ENCODE data around the gene JMJD6.

The JMJD6 gene

DNA sequence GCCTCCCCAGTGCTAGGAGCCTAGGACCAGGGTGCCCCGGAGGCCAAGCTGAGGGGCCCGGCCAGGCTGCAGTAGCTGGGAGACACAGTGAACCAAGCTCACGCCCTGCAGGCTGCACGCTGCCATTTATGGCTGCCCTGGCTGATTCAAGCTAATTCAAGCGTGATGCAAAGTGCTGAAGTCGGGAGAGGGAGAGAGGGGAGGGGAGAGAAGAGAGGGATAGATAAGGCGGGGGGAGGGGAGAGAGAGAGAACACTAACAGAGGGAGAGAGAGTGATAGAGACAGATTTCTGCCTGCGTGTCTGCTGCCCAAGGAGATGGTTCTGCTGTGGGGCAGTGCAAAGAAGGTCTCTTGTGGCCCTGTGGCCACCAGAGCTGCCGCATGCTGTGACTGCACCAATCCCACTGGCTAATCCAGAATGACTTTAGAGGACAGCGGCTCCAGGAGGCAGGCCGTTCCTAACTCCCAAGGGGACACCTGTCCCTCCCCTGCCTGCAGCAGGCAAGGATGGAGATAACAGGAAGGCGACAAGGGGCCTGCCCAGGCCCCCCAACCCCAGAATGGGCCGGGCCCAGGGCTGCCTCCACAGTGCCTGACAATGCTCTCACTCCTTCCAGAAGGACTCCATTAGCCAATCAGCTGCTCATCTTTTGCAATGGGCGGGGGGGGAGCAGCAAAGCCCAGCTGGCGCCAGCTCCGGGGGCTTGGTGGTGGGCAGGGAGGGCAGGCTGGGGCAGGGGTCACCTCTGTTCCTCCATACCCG, 28.5 kb downstream of the JMJD6 start:
- DNase-seq (ENCODE audit: low spot score): no peak

DNA sequence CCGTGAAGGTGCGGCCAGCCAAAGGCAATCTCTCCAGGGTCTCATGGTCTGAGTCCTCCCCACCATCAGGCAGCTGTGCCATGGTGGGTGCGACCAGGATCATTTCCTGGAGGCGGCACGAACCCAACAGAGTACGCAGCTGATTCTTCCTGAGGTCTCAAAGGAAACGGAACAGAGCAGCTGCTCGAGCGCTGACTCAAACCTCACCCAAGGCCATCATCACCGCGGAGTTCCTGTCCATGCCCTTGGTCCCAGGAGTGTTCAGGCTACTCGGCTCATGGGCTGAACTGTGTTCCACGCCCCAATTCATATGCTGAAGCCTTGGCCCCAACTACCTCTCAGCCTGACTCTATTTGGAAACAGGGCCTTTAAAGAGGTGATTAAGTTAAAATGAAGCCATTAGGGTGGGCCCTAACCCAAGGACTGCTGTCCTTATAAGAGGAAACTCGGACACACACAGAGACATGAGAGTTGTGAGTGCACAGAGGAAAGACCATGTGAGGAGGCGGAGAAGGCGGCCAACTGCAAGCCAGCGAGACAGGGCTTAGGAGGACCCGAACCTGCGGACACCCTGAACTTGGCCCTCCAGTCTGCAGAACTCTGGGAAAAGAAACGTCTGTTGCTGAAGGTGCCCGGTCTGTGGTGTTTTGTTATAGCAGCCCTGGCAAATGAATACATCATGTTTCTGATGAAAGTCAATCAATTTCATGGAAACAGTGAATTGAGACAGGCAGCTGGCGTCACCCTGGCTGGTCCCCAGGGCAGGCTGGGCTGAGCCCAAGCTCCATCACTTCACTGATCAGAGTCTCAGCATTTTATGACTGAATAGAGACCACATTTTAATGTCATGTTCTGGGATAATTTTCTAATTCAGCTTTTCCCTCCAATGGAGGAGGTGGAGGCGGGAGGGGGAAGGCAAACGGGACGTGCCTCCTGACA, 29.4 kb downstream of the JMJD6 start:
- no peak for DNase-seq (ENCODE audit: low spot score)

DNA sequence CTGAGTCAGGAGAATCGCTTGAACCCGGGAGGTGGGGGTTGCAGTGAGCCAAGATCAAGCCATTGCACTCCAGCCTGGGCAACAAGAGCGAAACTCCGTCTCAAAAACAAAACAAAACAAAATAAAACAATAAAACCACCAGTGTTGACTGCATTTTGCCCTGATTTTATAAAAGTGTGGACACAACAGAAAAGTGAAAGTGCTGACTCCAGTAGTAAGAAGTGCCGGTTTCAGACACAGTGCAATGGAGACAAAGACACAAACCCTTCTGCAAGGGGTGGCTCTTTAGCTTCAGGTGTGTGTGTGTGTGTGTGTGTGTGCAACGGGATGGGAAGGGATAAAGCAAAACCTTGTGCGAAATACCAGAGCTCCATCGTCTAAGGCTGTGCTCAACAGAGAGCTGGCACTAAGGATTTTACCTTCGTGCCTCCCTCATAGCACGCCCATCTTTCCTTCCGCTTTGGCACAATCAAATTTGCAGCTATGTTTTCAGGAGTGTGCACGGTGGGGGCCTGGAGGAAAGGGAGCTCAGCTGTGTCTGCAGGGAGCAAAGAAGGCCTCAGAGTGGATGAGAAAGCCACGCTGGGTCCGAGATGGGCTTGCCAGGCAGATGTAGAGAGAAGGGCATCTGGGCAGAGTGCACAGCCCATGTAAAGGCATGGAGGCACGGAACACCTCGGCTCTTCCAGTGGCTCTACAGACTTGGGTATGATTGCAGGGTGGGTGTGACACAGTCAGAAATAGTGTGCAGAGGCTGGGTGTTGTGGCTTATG, 31.2 kb downstream of the JMJD6 start:
- DNase-seq (ENCODE audit: low spot score): no peak

DNA sequence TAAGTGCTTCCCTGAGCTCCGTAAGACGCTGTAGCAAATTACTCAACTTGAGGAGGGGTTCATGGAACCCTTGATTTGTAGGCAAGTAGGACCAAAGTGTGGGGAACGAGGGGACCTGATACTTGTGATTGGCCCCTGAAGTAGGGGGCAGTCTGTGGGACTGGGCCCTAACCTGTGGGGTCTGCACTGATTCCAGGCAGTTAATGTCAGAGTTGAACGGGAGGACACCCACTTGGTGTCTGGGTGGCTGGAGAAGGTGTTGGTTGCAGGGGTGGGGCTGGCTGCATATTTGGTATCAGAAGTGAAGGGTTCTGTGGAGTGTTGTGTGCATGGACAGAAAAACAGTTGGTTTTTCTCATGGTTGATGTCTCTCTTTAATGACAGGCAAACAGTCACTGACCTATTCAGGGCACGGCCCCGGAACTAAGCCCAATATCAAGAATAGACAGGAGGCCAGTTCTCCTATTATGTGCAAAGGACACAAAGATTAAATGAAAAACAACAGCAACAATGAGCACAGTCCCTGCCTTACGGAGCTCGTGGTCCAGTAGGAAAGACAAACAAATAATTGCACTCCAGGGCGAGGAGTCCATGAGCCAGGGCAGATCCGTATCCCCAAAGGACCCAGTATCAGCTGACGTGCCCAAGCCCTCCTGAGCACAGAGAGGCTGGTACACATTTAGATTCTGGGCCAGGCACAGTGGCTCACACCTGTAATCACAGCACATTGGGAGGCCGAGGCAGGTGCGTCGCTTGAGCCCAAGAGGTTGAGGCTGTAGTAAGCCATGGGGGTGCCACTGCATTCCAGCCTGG, 34.8 kb downstream of the JMJD6 start:
- DNase-seq (ENCODE audit: low spot score): no peak

DNA sequence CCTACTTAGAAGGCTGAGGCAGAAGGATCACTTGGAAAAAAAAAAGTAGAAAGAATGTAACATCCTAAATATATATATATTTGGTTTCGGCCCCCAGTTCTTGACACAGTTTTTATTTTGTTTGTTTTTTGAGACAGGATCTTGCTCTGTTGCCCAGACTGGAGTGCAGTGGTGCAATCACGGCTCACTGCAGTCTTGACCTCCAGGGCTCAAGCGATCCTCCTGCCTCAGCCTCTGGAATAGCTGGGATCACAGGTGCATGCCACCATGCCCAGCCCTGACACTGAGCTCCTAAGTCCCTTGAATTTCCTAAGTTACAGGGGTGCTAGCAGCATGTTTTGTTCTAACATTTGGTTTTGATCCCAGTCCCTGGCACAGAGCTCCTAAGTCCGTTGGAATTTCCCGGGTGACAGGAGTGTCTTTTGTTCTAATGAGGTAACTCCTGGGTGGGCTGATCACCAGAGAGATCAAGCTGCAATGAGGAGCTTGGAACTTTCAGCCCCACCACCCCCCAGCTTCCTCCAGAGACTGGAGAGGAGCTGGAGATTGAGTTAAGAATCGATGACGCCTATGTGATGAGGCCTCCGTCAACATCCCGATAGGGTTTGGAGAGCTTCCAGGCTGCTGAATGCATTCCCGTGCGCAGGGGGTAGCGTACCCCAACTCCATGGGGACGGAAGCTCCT, 35.7 kb downstream of the JMJD6 start:
- DNase-seq (ENCODE audit: low spot score): no peak

DNA sequence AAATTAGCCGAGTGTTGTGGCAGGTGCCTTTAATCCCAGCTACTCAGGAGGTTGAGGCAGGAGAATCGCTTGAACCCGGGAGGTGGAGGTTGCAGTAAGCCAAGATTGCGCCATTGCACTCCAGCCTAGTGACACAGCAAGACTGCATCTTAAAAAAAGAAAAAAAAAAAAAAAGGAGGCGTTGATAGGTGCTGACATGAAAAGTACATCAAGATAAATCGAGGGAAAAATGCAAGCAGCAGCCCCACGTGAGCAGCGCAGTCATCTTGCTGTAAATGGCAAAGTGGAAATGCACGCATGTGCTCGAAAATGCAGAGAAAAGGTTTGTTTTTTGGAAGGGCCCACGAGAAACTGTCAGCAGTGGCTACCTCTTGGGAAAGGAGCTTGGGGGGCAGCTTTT, 36.5 kb downstream of the JMJD6 start:
- no peak for DNase-seq (ENCODE audit: low spot score)

DNA sequence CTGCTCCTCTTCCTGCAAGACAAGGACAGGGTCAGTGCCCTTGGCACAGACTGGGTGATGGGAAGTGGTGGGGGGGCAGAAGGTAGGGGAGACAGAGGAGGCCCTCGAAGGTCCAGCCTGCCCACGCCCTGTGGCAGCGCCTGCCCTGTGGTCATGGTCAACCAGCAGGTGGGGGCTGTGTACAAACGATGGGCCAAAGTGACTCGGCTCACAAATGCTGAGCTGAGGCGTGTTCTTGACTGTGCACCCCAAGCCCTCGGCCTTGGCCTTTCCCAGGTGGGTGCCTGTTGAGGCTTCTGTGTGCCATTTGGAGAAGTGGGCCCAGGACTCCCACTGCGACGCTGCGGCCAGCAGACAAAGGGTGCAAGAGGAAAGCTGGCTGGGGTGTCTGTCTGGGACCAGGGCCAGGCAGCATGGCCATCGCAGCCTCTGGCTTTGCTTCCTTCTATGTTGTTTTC, 38.2 kb downstream of the JMJD6 start:
- no peak for DNase-seq (ENCODE audit: low spot score)

DNA sequence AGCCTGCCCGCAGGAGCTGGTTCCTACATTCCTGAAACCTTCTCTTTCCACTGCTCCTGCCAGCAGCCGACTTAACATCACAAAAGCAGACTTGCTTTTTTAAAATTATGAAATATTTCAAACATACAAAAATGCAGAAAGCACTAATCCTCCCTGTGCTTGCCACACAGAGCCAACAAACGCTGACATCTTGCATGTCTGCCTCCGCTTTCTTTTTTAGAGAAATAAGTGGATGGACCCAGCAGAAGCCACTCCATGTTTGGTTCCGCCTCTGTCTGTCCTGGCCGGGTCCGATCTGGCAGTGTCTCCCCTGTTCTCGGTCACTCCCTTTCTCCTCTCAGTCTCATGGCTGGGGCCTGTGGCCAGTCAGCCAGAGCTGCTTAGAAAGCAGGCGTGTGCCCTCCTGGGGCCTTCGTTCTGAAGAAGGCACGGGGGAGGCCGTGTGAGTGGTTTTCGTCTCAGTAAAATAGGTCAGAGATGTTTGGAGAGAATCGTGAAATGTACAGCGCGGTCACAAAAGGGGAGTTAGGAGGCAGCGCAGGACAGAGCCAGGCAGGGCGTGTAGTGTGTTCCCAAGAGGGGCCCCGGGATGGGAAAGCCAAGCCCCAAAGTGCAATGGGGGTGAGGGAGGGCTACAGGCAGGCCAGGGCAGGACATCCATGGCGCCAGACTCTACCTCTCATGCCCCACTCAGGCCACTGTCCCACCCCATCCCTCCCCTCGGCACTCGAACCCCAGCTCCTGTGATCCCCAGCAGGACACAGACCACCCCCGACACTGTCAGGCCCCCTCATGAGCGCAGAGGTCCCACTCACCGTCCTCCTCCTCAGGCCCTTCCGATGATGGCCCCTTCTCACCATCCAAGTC, 38.9 kb downstream of the JMJD6 start:
- no peak for DNase-seq (ENCODE audit: low spot score)

DNA sequence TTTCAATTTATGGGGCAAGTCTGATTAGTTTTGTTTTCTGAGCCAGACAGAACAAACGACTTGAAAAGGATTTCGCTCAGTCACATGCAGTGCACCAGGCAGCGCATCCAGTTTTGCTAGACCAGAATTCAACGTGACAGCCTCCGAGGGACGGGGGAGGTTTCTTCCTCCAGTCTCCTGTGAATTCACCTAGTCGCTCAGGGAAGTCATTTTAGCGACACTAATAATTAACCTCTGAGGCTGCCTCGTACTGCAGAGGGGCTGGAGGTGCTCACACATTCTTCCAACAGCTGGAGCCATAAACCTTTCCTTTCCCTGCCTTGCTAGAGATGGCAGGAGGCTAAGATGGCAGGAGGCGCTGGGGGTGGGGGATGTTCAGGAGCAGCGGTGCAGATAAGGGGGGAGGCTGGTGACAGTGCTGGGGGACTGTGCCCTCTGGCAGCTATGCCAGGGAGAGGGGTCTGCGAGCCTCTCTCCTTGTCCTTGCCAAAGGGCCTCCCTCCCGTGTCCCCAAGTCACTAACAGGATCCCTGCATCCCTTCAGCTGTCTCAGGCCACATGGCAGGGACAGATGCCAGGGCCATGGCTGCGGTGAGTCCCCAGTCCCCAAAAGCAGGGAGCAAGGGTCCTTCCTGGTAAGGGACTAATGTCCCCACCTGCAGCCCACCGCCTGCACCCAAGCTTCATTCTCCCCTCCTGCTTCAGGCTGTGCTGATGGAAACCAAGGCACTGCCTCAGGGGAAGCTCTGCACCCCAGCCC, 39.7 kb downstream of the JMJD6 start:
- DNase-seq (ENCODE audit: low spot score): no peak

DNA sequence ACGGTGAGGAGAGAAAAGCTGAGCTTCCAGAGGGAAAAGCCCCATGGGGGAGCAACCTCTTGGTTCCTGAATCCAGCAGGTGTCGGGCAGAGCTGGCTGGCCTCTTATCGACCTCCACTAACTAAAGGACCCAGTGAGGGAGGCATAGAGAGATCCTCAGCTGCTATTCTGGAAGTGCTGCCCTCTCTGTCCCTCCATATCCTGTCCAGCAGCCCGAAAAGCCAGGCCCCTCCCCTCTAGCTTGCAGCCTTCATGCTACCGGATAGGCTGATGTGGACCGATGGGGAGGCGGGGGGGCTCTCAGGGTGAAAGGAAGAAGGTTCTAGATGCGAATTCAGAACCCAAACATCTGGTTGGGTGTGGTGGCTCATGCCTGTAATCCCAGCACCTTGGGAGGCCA, 40.6 kb downstream of the JMJD6 start:
- no peak for DNase-seq (ENCODE audit: low spot score)

DNA sequence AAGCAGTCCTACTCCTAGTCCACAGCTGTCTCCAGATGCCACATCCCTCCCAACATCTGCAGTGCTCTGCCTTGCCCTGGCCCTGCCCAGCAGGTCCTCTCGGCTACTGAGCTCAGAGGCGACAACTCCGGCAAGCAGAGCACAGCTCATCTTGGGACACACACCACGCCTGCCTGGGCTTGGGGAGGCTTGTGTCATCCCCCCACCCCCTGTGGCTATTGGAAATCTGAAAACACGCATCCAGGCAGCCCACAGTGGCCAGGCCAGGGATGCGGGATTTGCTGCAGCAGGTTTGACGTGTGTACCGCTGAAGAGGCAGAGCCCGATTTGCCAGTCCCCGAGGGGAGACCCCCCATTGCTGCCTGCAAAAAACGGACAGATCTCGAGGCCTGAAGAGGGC, 41.0 kb downstream of the JMJD6 start:
- no peak for DNase-seq (ENCODE audit: low spot score)

DNA sequence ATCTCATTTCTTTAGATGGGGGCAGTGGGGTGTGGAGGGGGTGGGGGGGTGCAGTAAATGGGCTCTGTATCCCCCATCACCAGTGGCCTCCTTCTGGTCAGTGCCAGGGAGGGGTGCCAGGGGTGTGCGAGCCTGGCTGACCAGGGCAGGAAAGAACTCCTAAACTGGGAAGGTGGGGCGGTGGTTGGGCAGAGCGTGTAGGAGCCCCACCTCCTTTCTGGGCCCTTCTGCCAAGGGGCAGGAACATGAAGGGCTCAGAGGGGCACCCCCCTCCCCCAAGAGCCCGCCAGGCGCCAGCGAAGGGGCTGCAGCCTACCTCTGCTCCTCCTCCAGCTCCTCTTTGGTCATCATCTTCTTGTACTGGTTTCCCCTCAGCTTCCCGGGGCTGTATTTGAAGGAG, 41.6 kb downstream of the JMJD6 start:
- no peak for DNase-seq (ENCODE audit: low spot score)

DNA sequence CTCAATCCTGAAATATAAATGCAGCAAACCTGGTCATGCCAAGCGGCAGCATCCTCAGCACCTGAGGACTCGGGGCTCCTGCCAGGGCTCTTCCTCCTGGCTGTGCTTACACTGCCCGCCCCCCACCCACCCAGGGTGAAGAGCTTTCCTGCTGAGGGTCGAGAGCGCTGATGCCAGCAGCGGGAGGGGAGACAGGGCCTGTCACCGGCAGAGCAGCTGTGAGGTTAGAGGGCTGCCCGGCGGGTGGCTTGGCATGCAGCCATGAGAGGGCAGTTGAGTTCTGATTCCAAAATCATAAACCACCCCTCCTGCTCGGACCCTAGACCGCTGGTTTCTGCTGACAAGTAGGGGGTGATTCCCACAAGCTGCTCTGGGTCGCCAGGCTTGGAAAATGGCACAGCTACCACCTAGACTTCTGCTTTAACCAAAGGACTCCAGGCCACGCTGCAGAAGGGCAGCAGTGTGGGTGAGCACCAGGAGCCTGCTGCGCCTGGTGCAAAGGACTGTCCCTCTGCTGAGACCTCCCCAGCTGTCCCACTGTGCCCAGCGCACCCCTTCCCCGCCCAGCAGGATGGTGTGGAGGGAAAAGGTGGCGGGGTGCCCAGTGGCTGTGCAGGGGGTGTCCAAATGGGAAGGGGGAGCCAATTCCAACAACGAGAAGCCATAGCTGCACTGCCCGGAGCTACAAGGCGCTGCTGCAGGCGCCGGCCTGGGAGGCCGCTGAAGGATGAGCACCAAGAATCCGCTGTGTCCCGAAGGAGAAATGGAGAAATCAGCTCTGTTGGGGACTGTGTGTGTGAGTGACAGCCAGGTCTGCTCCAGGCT, 42.3 kb downstream of the JMJD6 start:
- no peak for DNase-seq (ENCODE audit: low spot score)

DNA sequence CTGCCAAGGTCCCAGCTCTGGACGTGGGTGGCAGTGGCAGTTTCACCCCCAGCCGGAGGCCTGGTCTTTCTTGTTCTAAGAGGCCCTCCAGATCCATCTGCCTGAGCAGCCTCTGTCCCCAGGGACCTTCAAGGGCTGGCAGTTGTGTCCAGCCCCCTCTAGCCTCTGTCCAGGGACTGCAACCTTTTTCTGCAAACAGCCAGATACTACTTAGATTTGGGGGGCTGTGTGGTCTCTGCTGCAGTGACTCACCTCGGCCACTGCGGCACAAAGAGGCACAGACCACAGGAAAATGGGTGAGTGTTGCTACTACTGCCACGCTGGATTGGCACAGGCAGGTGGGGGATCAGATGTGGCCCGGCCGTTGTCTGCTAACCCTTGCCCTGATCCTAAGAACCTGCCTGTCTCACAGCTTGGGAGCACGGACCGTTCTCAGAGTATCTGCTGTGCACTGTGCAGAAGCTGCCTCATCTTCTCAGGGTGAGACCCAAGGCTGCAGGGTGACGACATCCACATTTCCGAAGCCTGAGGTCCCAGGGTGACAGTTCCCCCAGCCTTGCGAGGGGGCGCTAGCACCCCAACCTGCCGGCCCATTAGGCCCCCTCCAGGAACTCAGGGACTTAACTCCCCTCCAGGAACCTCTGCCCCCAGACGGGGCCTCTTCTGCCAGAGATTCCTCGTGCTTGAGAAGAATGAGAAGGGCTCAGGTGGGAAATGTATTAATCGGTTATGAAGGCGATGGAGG, 43.2 kb downstream of the JMJD6 start:
- DNase-seq (ENCODE audit: low spot score): no peak

DNA sequence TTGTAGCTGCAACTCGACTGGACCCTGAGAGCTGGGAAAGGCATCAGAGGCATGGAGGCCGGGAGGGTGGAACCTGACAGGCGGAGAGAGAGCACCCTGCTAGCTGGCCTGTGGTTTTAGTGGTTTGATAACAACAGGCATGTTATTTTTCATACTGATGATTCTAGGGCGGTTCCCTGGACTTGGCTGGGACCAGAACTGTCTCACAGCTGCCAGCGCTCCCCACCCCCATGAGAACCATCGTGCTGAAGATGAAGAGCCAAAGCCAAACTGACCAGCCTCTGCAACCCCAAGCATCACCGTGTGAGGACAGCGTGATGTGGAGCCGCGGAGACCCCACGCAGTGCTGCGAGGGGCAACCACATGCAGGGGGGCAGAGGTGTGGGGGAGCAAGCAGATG, 44.1 kb downstream of the JMJD6 start:
- DNase-seq (ENCODE audit: low spot score): no peak

DNA sequence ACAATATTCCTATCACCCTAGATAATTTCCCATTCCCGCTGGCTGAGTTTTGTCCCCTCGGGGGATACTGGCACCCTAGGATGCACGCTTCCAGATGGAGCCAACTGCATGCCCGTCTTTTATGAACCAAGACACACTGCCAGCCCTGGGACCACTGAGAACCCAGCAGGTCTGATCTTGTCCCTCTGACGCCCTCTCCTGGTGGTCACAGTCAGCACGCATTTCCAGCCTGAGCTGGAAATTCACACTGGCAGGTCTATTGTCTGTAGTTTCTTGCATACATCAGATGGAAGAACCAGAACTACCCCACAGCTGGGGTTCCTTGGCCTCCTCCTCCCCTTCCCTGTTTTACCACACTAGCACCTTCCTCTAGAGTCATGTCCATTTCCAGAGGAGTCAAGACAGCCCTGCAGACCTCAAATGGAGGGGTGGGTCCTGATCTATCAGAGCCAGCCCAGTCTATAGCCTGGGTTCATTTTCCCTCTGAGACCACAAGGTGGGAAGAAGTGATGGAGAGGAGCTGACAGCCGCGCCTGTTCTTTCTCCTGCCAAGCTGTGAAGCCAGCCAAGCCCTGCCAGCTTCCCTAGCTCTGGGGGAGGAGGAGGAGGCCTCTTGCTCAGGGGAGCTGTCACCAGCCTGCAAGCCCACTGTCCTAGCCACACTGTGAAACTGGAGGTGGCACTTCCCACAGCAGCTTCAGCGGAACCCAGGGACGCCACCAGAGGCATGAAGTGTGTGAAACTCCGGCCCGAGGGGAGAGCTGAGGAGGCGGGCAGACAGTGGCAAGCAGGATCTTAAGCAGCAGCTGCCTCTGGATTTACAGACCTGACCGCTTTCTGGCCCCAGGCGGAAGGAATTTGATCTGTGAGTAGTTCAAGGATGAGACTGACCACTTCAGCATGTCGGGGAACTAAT, 44.9 kb downstream of the JMJD6 start:
- DNase-seq (ENCODE audit: low spot score): peak; percentile 84
